HuH-7 (cell line): ENCODE measurements around the gene RFX3.

ENCODE experiments used
- DNase-seq: peaks from one replicate; pipeline ENCODE4 v3.0.0; 2011; ENCODE audit warnings: low spot score

RFX3 gene

GRCh38 chr9:3513265-3513818 lies 12.5 kb downstream of the RFX3 start:
- no peak for DNase-seq

- no peak for DNase-seq
Measured at GRCh38 chr9:3511551-3511950, 14.2 kb downstream of the RFX3 start.

GRCh38 chr9:3510796-3511195 lies 15.0 kb downstream of the RFX3 start:
- DNase-seq: no peak

GRCh38 chr9:3509926-3510325 lies 15.9 kb downstream of the RFX3 start:
- no peak for DNase-seq

- no peak for DNase-seq
Measured at GRCh38 chr9:3508521-3509291, 17.1 kb downstream of the RFX3 start.

- DNase-seq: no peak
Measured at GRCh38 chr9:3508078-3508431, 17.7 kb downstream of the RFX3 start.

GRCh38 chr9:3507395-3508077 lies 18.3 kb downstream of the RFX3 start:
- DNase-seq: no peak

- no peak for DNase-seq
Measured at GRCh38 chr9:3506164-3506563, 19.6 kb downstream of the RFX3 start.

- no peak for DNase-seq
Measured at GRCh38 chr9:3502560-3503398, 23.0 kb downstream of the RFX3 start.

- no peak for DNase-seq
Measured at GRCh38 chr9:3500044-3500443, 25.8 kb downstream of the RFX3 start.

- DNase-seq: no peak
Measured at GRCh38 chr9:3498691-3499090, 27.1 kb downstream of the RFX3 start.

GRCh38 chr9:3497857-3498256 lies 27.9 kb downstream of the RFX3 start:
- no peak for DNase-seq

- no peak for DNase-seq
Measured at GRCh38 chr9:3497401-3497800, 28.4 kb downstream of the RFX3 start.

- DNase-seq: no peak
Measured at GRCh38 chr9:3495855-3496254, 29.9 kb downstream of the RFX3 start.

GRCh38 chr9:3492214-3492613 lies 33.6 kb downstream of the RFX3 start:
- no peak for DNase-seq

GRCh38 chr9:3491450-3491849 lies 34.4 kb downstream of the RFX3 start:
- DNase-seq: no peak

GRCh38 chr9:3490957-3491356 lies 34.8 kb downstream of the RFX3 start:
- no peak for DNase-seq

- DNase-seq: no peak
Measured at GRCh38 chr9:3482578-3482977, 43.2 kb downstream of the RFX3 start.

- DNase-seq: no peak
Measured at GRCh38 chr9:3480353-3480655, 45.5 kb downstream of the RFX3 start.

GRCh38 chr9:3479514-3480352 lies 46.1 kb downstream of the RFX3 start:
- no peak for DNase-seq

- DNase-seq: no peak
Measured at GRCh38 chr9:3478549-3478953, 47.2 kb downstream of the RFX3 start.
